ENCODE measurements around the gene PBOV1.

The PBOV1 gene

GRCh38 chr6:138250513-138251247, 32.4 kb upstream of the PBOV1 start:
- H2AFZ ChIP-seq = no peak overlapping the region
- no peak overlapping the region for H3K4me2 ChIP-seq (ENCODE audit: low read length)
- H3K9ac ChIP-seq = no peak overlapping the region
- no peaks in the 10 kb centered on the region for H3K9me3 ChIP-seq (ENCODE audit: control insufficient read depth, low read length)
- no peaks in the 10 kb centered on the region for H3K79me2 ChIP-seq
- H3K27ac ChIP-seq = no peak overlapping the region
- H3K27me3 ChIP-seq (ENCODE audit: control insufficient read depth, insufficient read depth, low read length) = no peaks in the 10 kb centered on the region
- no peak for TF ChIP-seq CTCF (IDR thresholded peaks at IDR 0.05)
- H3K36me3 ChIP-seq (ENCODE audit: control insufficient read depth, insufficient read depth, low read length) = no peaks in the 10 kb centered on the region
- no peaks in the 10 kb centered on the region for H3K4me1 ChIP-seq
- no peak overlapping the region for H3K4me3 ChIP-seq (ENCODE audit: low read depth, low read length)

DNA sequence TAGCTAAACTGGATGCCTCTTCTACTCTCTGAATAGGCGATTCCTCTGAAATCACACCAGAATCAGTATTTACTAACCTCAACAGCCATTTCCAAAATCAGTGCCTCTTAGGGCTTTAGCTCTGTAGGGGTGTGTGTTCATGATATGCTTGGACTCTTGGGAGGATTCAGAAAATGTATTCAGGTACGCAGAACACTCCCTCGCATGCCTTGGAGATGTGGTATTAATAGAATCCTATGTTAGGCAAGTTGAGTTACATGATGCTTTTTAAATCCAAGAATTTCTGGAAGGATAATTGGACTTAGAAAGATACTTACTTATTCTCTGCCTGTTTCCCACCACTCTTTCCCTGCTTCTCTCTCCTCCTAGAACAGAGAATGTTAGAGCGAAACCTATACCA, 31.8 kb upstream of the PBOV1 start:
- no peaks in the 10 kb centered on the region for H3K36me3 ChIP-seq (ENCODE audit: control insufficient read depth, insufficient read depth, low read length)
- H3K9me3 ChIP-seq (ENCODE audit: control insufficient read depth, low read length) = no peaks in the 10 kb centered on the region
- H3K4me3 ChIP-seq (ENCODE audit: low read depth, low read length) = no peak overlapping the region
- no peak for TF ChIP-seq CTCF (IDR thresholded peaks at IDR 0.05)
- H3K9ac ChIP-seq = no peak overlapping the region
- H3K27me3 ChIP-seq (ENCODE audit: control insufficient read depth, insufficient read depth, low read length) = no peaks in the 10 kb centered on the region
- no peak overlapping the region for H3K27ac ChIP-seq
- no peaks in the 10 kb centered on the region for H3K79me2 ChIP-seq
- H3K4me1 ChIP-seq = no peaks in the 10 kb centered on the region
- no peak overlapping the region for H3K4me2 ChIP-seq (ENCODE audit: low read length)
- no peak overlapping the region for H2AFZ ChIP-seq

- H3K9me3 ChIP-seq (ENCODE audit: control insufficient read depth, low read length) = no peaks in the 10 kb centered on the region
- no peaks in the 10 kb centered on the region for H3K4me1 ChIP-seq
- H3K36me3 ChIP-seq (ENCODE audit: control insufficient read depth, insufficient read depth, low read length) = no peaks in the 10 kb centered on the region
- no peak overlapping the region for H3K4me3 ChIP-seq (ENCODE audit: low read depth, low read length)
- no peak overlapping the region for H3K4me2 ChIP-seq (ENCODE audit: low read length)
- no peaks in the 10 kb centered on the region for H3K79me2 ChIP-seq
- no peak overlapping the region for H3K9ac ChIP-seq
- H3K27ac ChIP-seq = no peak overlapping the region
- no peak overlapping the region for H2AFZ ChIP-seq
- no peaks in the 10 kb centered on the region for H3K27me3 ChIP-seq (ENCODE audit: control insufficient read depth, insufficient read depth, low read length)
- TF ChIP-seq CTCF (IDR thresholded peaks at IDR 0.05) = no peak
These were observed 30.6 kb upstream of the PBOV1 start for GRCh38 chr6:138248878-138249277.

DNA sequence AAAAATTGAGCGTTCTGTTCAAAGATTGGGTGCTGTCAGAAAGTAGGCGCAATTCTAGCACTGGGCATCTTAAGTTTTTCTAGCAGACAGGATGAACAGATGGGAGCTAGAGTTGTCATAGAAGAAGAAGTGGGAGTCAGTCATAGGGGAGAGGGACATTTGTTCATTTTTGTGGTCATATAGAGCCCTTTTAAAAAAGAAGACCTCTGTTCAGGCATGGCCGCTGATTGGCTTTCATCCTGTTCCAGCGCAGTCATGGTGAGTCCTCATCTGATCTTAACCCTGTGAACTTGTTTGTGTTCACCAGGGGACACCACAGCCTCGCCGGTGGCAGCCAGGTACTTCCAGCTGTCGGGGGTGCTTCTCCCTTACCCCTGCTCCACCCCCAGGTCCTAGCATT, 29.7 kb upstream of the PBOV1 start:
- no peaks in the 10 kb centered on the region for H3K79me2 ChIP-seq
- H3K4me1 ChIP-seq = no peaks in the 10 kb centered on the region
- H3K9ac ChIP-seq = no peak overlapping the region
- H3K4me3 ChIP-seq (ENCODE audit: low read depth, low read length) = no peak overlapping the region
- no peak overlapping the region for H3K4me2 ChIP-seq (ENCODE audit: low read length)
- H3K27me3 ChIP-seq (ENCODE audit: control insufficient read depth, insufficient read depth, low read length) = no peaks in the 10 kb centered on the region
- H3K9me3 ChIP-seq (ENCODE audit: control insufficient read depth, low read length) = no peaks in the 10 kb centered on the region
- no peak overlapping the region for H3K27ac ChIP-seq
- TF ChIP-seq CTCF (IDR thresholded peaks at IDR 0.05) = no peak
- H2AFZ ChIP-seq = no peak overlapping the region
- no peaks in the 10 kb centered on the region for H3K36me3 ChIP-seq (ENCODE audit: control insufficient read depth, insufficient read depth, low read length)

Measured in parathyroid adenoma (tissue), 2 donors.